Mesothelial cell of epicardium (in vitro differentiated cells): ENCODE results near the gene ASCC3. TPM values are rescaled to one million over a fixed set of nuclear protein-coding genes. Genes with fewer than 3 reads are reported as not detected.
"Not testable (repeated sequence)": the region's sequence is repeated elsewhere in the genome, so short reads cannot be mapped to it uniquely, and the experiment has no call there.

Experiments used
- DNase-seq, 2 experiments: peaks; one replicate each; pipeline ENCODE4 v3.0.0; 2021; ENCODE audit warnings: low spot score in 2 of 2; ENCODE audit not compliant: unreplicated experiment in 2 of 2
- H3K27ac Mint-ChIP-seq: 2 replicates; pipeline ENCODE4 v1.8.0; 2021; ENCODE audit warnings: mixed read lengths
- H3K27me3 Mint-ChIP-seq: 2 replicates; pipeline ENCODE4 v1.8.0; 2021; ENCODE audit warnings: low read depth, mixed read lengths
- H3K36me3 Mint-ChIP-seq: 2 replicates; pipeline ENCODE4 v1.8.0; 2021; ENCODE audit warnings: mixed read lengths
- H3K4me1 Mint-ChIP-seq: 2 replicates; pipeline ENCODE4 v1.8.0; 2021; ENCODE audit warnings: mixed read lengths
- H3K4me3 Mint-ChIP-seq: 2 replicates; pipeline ENCODE4 v1.8.0; 2021; ENCODE audit warnings: mild to moderate bottlenecking, moderate library complexity, mixed read lengths
- H3K9me3 Mint-ChIP-seq: 2 replicates; pipeline ENCODE4 v1.8.0; 2021; ENCODE audit warnings: mixed read lengths
- total RNA-seq: library from RNA; stranded (reverse); gene quantifications from 3 replicates; pipeline ENCODE4 v1.2.1, GENCODE V29; 2021
- TF ChIP-seq, protein P1 (sequence below): fragments of 200-600 bp; sonication (generic); IDR thresholded peaks from one replicate; pipeline ENCODE4 v1.5.0; 2021; ENCODE audit warnings: antibody characterized with exemption; ENCODE audit not compliant: unreplicated experiment

The ASCC3 gene
- total RNA-seq, 1 donor from 2014 or later = 47.7 TPM

DNA sequence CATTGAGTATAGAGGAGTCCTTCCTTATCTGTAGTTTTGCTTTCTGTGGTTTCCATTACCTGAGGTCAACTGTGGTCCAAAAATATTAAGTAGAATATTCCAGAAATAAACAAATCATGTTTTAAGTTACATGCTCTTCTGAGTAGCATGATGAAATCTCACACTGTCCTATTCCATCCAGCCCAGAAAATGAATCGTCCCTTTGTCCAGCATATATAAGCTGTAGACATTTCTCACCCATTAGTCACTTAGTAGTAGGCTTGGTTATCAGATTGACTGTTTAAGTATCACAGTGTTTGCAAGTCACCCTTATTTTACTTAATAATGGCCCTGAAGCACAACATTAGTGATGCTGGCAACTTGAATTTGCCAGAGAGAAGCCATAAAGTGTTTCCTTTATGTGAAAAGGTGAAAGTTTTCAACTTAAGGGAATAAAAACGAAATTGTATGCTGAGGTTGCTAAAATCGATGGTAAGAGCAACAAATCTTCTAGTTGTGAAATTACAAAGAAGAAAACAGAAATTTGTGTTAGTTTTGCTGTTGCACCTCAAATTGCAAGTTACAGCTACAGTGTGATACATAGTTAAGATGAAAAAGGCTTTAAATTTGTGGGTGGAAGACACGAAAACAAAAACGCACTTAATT, 217.8 kb downstream of the ASCC3 start:
- no peaks in the 10 kb centered on the region for H3K9me3 Mint-ChIP-seq
- no peak overlapping the region for H3K4me3 Mint-ChIP-seq
- no peak for DNase-seq
- no peak overlapping the region for H3K27ac Mint-ChIP-seq
- H3K27me3 Mint-ChIP-seq = no peaks in the 10 kb centered on the region
- peaks cover 4% of the 10 kb centered on the region for H3K36me3 Mint-ChIP-seq
- TF ChIP-seq, protein P1, sequence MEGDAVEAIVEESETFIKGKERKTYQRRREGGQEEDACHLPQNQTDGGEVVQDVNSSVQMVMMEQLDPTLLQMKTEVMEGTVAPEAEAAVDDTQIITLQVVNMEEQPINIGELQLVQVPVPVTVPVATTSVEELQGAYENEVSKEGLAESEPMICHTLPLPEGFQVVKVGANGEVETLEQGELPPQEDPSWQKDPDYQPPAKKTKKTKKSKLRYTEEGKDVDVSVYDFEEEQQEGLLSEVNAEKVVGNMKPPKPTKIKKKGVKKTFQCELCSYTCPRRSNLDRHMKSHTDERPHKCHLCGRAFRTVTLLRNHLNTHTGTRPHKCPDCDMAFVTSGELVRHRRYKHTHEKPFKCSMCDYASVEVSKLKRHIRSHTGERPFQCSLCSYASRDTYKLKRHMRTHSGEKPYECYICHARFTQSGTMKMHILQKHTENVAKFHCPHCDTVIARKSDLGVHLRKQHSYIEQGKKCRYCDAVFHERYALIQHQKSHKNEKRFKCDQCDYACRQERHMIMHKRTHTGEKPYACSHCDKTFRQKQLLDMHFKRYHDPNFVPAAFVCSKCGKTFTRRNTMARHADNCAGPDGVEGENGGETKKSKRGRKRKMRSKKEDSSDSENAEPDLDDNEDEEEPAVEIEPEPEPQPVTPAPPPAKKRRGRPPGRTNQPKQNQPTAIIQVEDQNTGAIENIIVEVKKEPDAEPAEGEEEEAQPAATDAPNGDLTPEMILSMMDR = no peak
- no peaks in the 10 kb centered on the region for H3K4me1 Mint-ChIP-seq

DNA sequence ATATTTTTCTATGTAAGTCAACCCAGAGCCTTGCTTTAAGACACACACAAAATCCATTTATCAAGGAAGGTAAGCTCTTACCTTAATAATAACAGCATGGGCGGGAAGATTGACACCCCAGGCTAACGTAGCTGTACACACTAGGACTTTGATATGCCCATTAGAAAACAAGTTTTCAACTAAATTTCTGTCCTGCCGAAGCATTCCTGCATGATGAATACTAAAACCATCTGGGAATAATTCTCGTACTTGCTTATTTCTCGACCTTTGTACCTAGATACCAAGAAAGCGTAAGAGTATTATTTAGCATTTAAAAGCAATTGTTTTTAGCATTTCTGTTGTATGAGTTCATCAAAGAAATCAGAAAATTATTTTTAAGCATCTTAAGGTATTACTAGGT, 218.9 kb downstream of the ASCC3 start:
- TF ChIP-seq, protein P1 = no peak
- H3K36me3 Mint-ChIP-seq = peaks cover 4% of the 10 kb centered on the region
- no peaks in the 10 kb centered on the region for H3K9me3 Mint-ChIP-seq
- H3K27me3 Mint-ChIP-seq = no peaks in the 10 kb centered on the region
- H3K27ac Mint-ChIP-seq = no peak overlapping the region
- DNase-seq = no peak
- no peak overlapping the region for H3K4me3 Mint-ChIP-seq
- H3K4me1 Mint-ChIP-seq = no peaks in the 10 kb centered on the region

DNA sequence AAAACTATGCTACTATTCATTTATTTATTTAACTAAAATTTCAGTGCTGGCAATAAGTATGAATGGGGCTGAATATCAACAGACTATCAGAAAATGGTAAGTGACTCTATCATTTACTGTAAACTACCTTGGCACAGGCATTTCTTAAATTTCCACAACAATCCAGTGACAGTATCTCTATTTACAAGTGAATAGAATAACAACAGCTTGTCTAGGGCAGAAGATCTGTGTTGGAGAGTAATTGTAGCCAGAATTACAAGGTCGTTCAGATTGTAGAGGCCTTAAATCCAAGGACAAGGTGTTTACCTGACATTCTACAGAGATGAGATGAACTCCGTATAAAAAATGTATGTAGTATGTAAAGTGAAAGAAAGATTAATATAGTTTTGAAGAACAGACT, 222.6 kb downstream of the ASCC3 start:
- H3K4me1 Mint-ChIP-seq = no peaks in the 10 kb centered on the region
- no peak for DNase-seq
- no peak overlapping the region for H3K27ac Mint-ChIP-seq
- no peaks in the 10 kb centered on the region for H3K9me3 Mint-ChIP-seq
- peaks cover 4% of the 10 kb centered on the region for H3K36me3 Mint-ChIP-seq
- no peaks in the 10 kb centered on the region for H3K27me3 Mint-ChIP-seq
- H3K4me3 Mint-ChIP-seq = no peak overlapping the region
- TF ChIP-seq, protein P1 = no peak

DNA sequence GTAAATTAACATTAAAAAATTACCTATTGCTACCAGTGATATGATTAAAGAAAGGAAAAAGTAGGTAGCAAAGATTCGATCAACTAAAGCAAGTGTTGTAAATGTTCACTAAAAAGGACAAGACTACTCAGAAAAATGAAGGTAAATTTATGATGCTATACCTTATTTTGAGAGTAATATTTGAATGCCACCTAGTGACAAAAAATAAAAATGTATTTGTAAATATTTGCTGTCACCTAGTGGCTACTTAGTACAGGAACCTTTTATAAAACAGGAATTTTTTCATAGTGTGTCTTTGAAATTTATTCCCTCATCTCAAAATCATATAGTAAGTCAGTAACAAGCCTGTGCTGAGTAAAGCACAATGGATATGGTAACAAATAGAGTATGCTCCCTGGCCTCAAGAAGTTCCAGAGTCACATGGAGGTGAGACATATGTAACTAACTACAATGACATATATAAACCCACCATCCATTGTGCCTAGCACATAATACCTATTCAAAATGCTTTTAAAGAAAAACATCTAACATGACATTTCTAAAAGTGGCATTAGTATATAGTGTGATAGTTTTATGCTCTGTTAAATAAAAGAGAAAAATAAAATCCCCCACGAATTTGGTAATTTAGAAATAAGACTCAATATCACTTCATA, 223.3 kb downstream of the ASCC3 start:
- peaks cover 4% of the 10 kb centered on the region for H3K36me3 Mint-ChIP-seq
- no peaks in the 10 kb centered on the region for H3K4me1 Mint-ChIP-seq
- TF ChIP-seq, protein P1 = peak; percentile 58
- no peak overlapping the region for H3K4me3 Mint-ChIP-seq
- H3K27me3 Mint-ChIP-seq = no peaks in the 10 kb centered on the region
- no peak for DNase-seq
- no peaks in the 10 kb centered on the region for H3K9me3 Mint-ChIP-seq
- no peak overlapping the region for H3K27ac Mint-ChIP-seq

DNA sequence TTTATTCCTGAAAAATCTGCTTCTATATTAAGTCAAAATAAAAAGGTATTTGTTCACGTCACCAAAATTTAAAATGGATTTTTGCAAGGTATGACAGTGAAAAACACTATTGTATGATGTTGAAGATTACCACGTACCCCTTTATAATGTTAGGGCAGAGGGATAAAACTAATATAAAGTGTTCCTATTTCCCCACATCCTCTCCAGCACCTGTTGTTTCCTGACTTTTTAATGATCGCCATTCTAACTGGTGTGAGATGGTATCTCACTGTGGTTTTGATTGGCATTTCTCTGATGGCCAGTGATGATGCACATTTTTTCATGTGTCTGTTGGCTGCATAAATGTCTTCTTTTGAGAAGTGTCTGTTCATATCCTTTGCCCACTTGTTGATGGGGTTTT, 240.0 kb downstream of the ASCC3 start:
- not testable (repeated sequence) for H3K4me1 Mint-ChIP-seq, H3K27me3 Mint-ChIP-seq, H3K27ac Mint-ChIP-seq, H3K4me3 Mint-ChIP-seq, DNase-seq
- peaks cover 21% of the 10 kb centered on the region for H3K9me3 Mint-ChIP-seq
- H3K36me3 Mint-ChIP-seq = peaks cover 55% of the 10 kb centered on the region

DNA sequence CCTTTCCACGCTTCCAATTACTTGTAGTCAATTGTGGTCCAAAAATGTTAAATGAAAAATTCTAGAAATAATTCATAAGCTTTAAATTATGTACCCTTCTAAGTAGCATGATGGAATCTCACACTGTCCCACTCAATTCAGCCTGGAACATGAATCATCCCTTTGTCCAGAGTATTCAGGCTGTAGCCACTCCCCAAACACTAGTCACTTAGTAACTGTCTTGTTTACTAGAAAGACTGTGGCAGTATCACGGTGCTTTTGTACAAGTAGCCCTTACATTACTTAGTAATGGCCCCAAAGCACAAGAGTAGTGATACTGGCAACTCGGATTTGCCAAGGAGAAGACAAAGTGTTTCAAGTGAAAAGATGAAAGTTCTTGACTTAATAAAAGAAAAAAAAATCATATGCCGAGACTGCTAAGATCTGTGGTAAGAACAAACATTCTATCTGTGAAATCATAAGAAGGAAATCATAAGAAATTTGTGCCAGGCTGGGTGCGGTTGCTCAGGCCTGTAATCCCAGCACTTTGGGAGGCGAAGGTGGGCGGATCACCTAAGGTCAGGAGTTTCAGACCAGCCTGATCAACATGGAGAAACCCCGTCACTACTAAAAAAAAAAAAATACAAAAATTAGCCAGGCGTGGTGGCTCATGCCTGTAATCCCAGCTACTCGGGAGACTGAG, 247.9 kb downstream of the ASCC3 start:
- Mint-ChIP-seq H3K27me3 (no peaks in the 10 kb centered on the region), H3K4me3 (no peak overlapping the region), H3K9me3 (peaks cover 19% of the 10 kb centered on the region), H3K27ac (no peak overlapping the region), H3K36me3 (peaks cover 30% of the 10 kb centered on the region), H3K4me1 (no peaks in the 10 kb centered on the region)
- TF ChIP-seq, protein P1 = no peak
- DNase-seq = no peak
